ENCODE results near the gene PSG11.
"Not testable (repeated sequence)": the region's sequence is repeated elsewhere in the genome, so short reads cannot be mapped to it uniquely, and the experiment has no call there.

Gene PSG11

GRCh38 chr19:42988206-42988605 lies 38.1 kb downstream of the PSG11 start:
- not testable (repeated sequence) for DNase-seq

- no peak for DNase-seq
These were observed 40.7 kb downstream of the PSG11 start for GRCh38 chr19:42985588-42985987.

- not testable (repeated sequence) for DNase-seq
These were observed 44.2 kb downstream of the PSG11 start for GRCh38 chr19:42982111-42982510.

- DNase-seq = not testable (repeated sequence)
These were observed 54.8 kb downstream of the PSG11 start for GRCh38 chr19:42971451-42971850.

GRCh38 chr19:42965176-42965575 lies 61.1 kb downstream of the PSG11 start:
- no peak for DNase-seq

GRCh38 chr19:42961119-42961518 lies 65.2 kb downstream of the PSG11 start:
- no peak for DNase-seq

All from T-helper 1 cell (primary cell).